Measurements from ENCODE around the gene PRR5.
"Not testable (repeated sequence)": the region's sequence is repeated elsewhere in the genome, so short reads cannot be mapped to it uniquely, and the experiment has no call there.

The PRR5 gene

DNA sequence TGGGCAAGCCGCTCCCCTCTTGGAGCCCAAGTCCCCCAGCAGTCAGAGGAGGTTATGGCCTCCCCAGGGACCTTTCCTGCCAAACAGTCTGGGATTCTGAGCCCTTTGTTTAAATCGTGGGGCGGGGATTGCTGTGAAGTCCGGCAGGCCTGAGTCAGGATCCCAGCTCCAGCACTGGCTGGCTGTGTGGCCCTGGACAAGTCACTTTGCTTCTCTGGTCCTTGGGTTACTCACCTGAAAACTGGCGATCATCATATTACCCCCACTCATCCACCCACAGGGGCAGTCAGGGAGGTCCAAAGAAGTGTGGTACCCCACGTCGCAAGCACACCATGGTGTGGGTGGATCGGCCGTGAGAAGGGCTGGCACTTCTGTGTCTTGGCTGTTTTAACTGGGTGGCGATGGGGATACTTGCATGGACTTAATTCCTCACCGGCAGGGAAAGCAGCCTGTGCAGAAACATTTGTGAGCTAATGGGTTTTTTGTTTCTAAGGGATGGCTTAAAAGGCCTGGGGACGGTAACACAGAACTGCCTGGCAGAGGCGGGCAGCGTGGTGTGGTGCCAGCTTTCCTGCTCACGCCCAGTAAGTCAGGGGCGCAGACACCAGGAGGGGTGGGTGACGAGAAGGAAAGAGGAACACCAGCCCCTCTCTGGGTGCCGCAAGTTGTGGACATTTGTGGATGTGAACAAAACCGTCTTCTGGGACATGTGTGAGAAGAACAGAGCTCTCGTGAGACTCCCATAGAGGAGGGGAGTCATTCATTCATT is 31.6 kb upstream of the PRR5 start:
- Histone ChIP-seq H3K79me2 (ENCODE audit: insufficient read depth, low read depth) (no peaks in the 10 kb centered on the region), H3K27me3 (ENCODE audit: insufficient read depth, low read depth) (no peaks in the 10 kb centered on the region; the same call in 1 of the 2 replicates), H3K4me3 (IDR thresholded peaks at IDR 0.05; ENCODE audit: insufficient read depth, low read depth, low read length) (no peak overlapping the region), H3K4me1 (ENCODE audit: low read depth, poor library complexity, severe bottlenecking) (no peaks in the 10 kb centered on the region), H3K27ac (no peak overlapping the region), H4K20me1 (ENCODE audit: insufficient read depth) (no peaks in the 10 kb centered on the region), H3K36me3 (ENCODE audit: insufficient read depth) (no peaks in the 10 kb centered on the region), H2AFZ (ENCODE audit: low read depth) (no peak overlapping the region), H3K4me2 (no peak overlapping the region), H3K9ac (no peak overlapping the region)
- TF ChIP-seq, protein P1, sequence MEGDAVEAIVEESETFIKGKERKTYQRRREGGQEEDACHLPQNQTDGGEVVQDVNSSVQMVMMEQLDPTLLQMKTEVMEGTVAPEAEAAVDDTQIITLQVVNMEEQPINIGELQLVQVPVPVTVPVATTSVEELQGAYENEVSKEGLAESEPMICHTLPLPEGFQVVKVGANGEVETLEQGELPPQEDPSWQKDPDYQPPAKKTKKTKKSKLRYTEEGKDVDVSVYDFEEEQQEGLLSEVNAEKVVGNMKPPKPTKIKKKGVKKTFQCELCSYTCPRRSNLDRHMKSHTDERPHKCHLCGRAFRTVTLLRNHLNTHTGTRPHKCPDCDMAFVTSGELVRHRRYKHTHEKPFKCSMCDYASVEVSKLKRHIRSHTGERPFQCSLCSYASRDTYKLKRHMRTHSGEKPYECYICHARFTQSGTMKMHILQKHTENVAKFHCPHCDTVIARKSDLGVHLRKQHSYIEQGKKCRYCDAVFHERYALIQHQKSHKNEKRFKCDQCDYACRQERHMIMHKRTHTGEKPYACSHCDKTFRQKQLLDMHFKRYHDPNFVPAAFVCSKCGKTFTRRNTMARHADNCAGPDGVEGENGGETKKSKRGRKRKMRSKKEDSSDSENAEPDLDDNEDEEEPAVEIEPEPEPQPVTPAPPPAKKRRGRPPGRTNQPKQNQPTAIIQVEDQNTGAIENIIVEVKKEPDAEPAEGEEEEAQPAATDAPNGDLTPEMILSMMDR (conservative IDR thresholded peaks at IDR 0.05; ENCODE audit: low read depth, low read length), result no peak

DNA sequence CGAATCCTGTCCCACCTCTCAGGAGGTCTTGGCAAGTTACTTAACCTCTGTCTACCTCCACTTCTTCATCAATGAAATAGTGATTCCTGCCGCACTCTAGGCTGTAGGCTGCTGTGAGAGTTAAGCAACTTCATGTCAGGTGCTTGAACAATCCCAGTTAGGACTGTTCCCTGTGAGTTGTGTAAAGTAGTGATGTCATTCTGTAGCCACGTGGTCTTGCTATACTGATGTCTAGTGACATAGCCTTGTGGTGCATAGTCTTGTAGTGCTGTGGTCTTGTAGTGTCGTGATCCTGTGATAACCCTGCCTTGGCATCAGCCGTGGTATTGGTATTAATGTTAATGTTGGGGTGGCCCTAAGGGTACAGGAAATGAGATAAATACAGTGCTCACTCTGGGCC is 30.3 kb upstream of the PRR5 start:
- H3K4me1 ChIP-seq (ENCODE audit: low read depth, poor library complexity, severe bottlenecking), result no peaks in the 10 kb centered on the region
- H3K79me2 ChIP-seq (ENCODE audit: insufficient read depth, low read depth), result no peaks in the 10 kb centered on the region
- no peak overlapping the region for H3K27ac ChIP-seq
- no peak overlapping the region for H3K4me2 ChIP-seq
- no peak overlapping the region for H2AFZ ChIP-seq (ENCODE audit: low read depth)
- H3K27me3 ChIP-seq (ENCODE audit: insufficient read depth, low read depth), result peaks cover 3% of the 10 kb centered on the region; the same call in 1 of the 2 replicates
- no peaks in the 10 kb centered on the region for H4K20me1 ChIP-seq (ENCODE audit: insufficient read depth)
- H3K9ac ChIP-seq, result no peak overlapping the region
- H3K36me3 ChIP-seq (ENCODE audit: insufficient read depth), result no peaks in the 10 kb centered on the region
- TF ChIP-seq, protein P1 (conservative IDR thresholded peaks at IDR 0.05; ENCODE audit: low read depth, low read length), result no peak
- no peak overlapping the region for H3K4me3 ChIP-seq (IDR thresholded peaks at IDR 0.05; ENCODE audit: insufficient read depth, low read depth, low read length)

DNA sequence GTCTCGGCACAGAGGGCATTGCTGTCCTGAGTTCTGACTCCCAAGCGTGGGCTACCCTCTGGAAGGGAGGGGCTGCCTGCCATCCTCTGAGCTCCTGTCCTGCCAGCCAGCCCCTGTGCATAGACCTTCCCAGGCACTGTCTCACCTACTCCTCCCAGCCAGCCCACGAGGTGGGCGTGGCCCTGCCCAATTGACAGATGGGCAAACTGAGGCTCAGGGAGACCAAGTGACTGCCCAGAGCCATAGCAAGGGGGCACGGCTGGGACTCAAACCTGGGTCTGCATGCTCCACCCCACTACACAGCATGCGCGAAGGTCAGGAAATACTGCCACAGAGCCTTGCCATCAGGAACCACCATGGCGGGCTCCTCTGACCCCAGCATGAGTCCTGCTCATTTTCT is 29.4 kb upstream of the PRR5 start:
- H3K36me3 ChIP-seq (ENCODE audit: insufficient read depth), result no peaks in the 10 kb centered on the region
- H3K9ac ChIP-seq, result no peak overlapping the region
- H4K20me1 ChIP-seq (ENCODE audit: insufficient read depth), result no peaks in the 10 kb centered on the region
- H2AFZ ChIP-seq (ENCODE audit: low read depth), result no peak overlapping the region
- H3K79me2 ChIP-seq (ENCODE audit: insufficient read depth, low read depth), result no peaks in the 10 kb centered on the region
- no peak overlapping the region for H3K27ac ChIP-seq
- H3K4me2 ChIP-seq, result no peak overlapping the region
- H3K4me1 ChIP-seq (ENCODE audit: low read depth, poor library complexity, severe bottlenecking), result no peaks in the 10 kb centered on the region
- H3K27me3 ChIP-seq (ENCODE audit: insufficient read depth, low read depth), result peaks cover 6% of the 10 kb centered on the region; the same call in 1 of the 2 replicates
- TF ChIP-seq, protein P1 (conservative IDR thresholded peaks at IDR 0.05; ENCODE audit: low read depth, low read length), result no peak
- H3K4me3 ChIP-seq (IDR thresholded peaks at IDR 0.05; ENCODE audit: insufficient read depth, low read depth, low read length), result no peak overlapping the region

DNA sequence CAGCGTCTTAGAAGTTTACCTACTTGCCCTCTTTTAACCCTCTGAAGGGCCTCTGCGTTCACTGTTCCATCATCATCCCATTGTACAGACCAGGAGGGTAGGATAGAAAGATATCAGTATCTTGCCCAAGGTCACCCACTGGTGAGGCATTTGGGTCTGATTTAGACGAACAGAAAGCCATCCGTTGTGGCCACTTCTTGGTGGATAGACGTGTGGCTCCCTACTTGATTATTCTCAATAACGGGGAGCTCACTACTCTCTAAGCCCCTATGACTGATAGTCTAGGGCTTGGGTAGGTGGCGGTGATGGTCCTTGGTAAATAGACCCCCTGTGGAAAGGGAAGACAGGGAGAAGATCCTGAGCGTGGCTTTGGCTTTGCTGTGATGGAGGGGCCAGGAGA is 28.6 kb upstream of the PRR5 start:
- H3K27ac ChIP-seq, result no peak overlapping the region
- H3K36me3 ChIP-seq (ENCODE audit: insufficient read depth), result no peaks in the 10 kb centered on the region
- H3K4me1 ChIP-seq (ENCODE audit: low read depth, poor library complexity, severe bottlenecking), result no peaks in the 10 kb centered on the region
- H3K9ac ChIP-seq, result no peak overlapping the region
- no peak overlapping the region for H3K4me3 ChIP-seq (IDR thresholded peaks at IDR 0.05; ENCODE audit: insufficient read depth, low read depth, low read length)
- TF ChIP-seq, protein P1 (conservative IDR thresholded peaks at IDR 0.05; ENCODE audit: low read depth, low read length), result no peak
- H3K4me2 ChIP-seq, result no peak overlapping the region
- peaks cover 6% of the 10 kb centered on the region; the same call in 1 of the 2 replicates for H3K27me3 ChIP-seq (ENCODE audit: insufficient read depth, low read depth)
- no peak overlapping the region for H2AFZ ChIP-seq (ENCODE audit: low read depth)
- no peaks in the 10 kb centered on the region for H3K79me2 ChIP-seq (ENCODE audit: insufficient read depth, low read depth)
- H4K20me1 ChIP-seq (ENCODE audit: insufficient read depth), result no peaks in the 10 kb centered on the region

DNA sequence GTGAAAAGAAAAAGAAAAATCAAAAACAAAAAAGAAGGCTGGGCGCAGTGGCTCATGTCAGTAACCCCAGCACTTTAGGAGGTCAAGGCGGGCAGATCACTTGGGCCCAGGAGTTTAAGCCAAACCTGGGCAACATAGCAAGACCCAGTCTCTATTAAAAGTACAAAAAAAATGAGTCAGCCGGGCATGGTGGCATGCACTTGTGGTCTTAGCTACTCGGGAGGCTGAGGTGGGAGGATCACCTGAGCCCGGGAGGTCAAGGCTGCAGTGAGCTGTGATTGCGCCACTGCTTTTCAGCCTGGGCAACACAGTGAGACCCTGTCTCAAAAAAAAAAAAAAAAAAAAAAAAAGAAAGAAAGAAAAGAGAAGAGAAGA is 26.0 kb upstream of the PRR5 start:
- not testable (repeated sequence) for H3K36me3 ChIP-seq (ENCODE audit: insufficient read depth); H3K9ac ChIP-seq; H3K4me2 ChIP-seq; H3K4me3 ChIP-seq (IDR thresholded peaks at IDR 0.05; ENCODE audit: insufficient read depth, low read depth, low read length); H3K27ac ChIP-seq; H2AFZ ChIP-seq (ENCODE audit: low read depth); H3K4me1 ChIP-seq (ENCODE audit: low read depth, poor library complexity, severe bottlenecking); H3K27me3 ChIP-seq (ENCODE audit: insufficient read depth, low read depth); H4K20me1 ChIP-seq (ENCODE audit: insufficient read depth); H3K79me2 ChIP-seq (ENCODE audit: insufficient read depth, low read depth)
